Kidney epithelial cell (primary cell): ENCODE data around the gene UBXN10. TPM values are rescaled to one million over a fixed set of nuclear protein-coding genes. Genes with fewer than 3 reads are reported as not detected.

ENCODE experiments used
- DNase-seq: peaks from one replicate; pipeline ENCODE4 v3.0.0-alpha.2; 2010; ENCODE audit warnings: low read depth
- H3K27me3 ChIP-seq: 2 replicates; pipeline ENCODE4 v1.6.0; 2011; ENCODE audit warnings: low read length; ENCODE audit not compliant: control insufficient read depth, insufficient read depth
- H3K36me3 ChIP-seq: 2 replicates; pipeline ENCODE4 v1.5.1; 2011; ENCODE audit warnings: low read length; ENCODE audit not compliant: control insufficient read depth, insufficient read depth
- H3K4me3 ChIP-seq: 2 replicates; pipeline ENCODE4 v1.5.1; 2011; ENCODE audit warnings: low read depth, mild to moderate bottlenecking, control low read depth, low read length
- CTCF ChIP-seq: IDR thresholded peaks from 2 replicates; pipeline ENCODE4 v1.5.1; 2011; ENCODE audit warnings: mild to moderate bottlenecking, moderate library complexity, low read length, control low read depth, inconsistent platforms; ENCODE audit not compliant: insufficient read depth, poor library complexity, severe bottlenecking
- total RNA-seq: library from RNA; depleted of rRNA; stranded (reverse); fragments of >200 nt; gene quantifications from 2 replicates; pipeline ENCODE4 v1.2.3, GENCODE V29; 2015

The UBXN10 gene
- total RNA-seq, 1 donor from 2014 or later: 1.6 TPM

GRCh38 chr1:20168564-20169491, 17.1 kb upstream of the UBXN10 start:
- no peak overlapping the region for H3K4me3 ChIP-seq
- DNase-seq: no peak
- no peak for TF ChIP-seq CTCF
- H3K36me3 ChIP-seq: no peaks in the 10 kb centered on the region
- peaks cover 7% of the 10 kb centered on the region for H3K27me3 ChIP-seq

GRCh38 chr1:20169932-20170331, 16.0 kb upstream of the UBXN10 start:
- DNase-seq: no peak
- Histone ChIP-seq H3K27me3 (peaks cover 6% of the 10 kb centered on the region), H3K4me3 (no peak overlapping the region), H3K36me3 (no peaks in the 10 kb centered on the region)
- no peak for TF ChIP-seq CTCF

- no peak for TF ChIP-seq CTCF
- no peak for DNase-seq
- Histone ChIP-seq H3K27me3 (peaks cover 2% of the 10 kb centered on the region), H3K36me3 (no peaks in the 10 kb centered on the region), H3K4me3 (no peak overlapping the region)
Measured at GRCh38 chr1:20172033-20172590, 13.8 kb upstream of the UBXN10 start.

DNA sequence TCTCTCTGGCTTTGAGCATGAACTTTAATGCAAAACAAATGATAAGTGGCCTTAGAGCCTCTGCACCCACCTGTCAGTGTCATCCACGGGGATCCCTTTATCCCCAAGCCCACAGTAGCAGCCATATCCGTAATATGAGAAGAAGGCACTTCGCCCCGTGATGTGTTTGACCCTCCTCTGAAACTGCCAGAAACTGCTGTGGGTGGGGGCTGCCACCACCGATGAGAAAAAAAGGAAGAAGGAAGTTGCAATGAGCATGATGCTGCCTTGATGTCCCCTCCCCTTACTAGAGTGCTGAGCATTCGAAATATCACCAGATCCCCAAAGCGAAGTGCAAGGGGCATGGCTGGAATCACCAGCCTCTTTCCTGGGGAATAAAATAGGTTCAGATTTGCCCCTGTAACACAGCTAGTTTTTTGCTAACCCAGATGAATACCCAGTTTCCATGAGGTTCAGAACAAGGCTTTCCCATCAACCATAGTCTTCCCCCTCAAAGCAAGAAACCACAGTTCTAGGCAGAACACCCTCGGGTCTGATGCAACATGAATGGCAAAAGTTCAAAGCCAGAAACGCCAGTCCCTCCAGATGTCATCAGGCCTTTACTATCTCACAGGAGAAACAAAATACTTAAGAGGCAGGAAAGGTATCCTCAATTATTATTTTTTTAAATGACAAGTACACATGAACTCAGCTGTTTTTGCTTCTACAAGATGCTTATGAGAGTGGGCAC, 10.8 kb upstream of the UBXN10 start:
- H3K27me3 ChIP-seq: peaks cover 5% of the 10 kb centered on the region
- no peak for DNase-seq
- H3K36me3 ChIP-seq: no peaks in the 10 kb centered on the region
- TF ChIP-seq CTCF: no peak
- H3K4me3 ChIP-seq: no peak overlapping the region

DNA sequence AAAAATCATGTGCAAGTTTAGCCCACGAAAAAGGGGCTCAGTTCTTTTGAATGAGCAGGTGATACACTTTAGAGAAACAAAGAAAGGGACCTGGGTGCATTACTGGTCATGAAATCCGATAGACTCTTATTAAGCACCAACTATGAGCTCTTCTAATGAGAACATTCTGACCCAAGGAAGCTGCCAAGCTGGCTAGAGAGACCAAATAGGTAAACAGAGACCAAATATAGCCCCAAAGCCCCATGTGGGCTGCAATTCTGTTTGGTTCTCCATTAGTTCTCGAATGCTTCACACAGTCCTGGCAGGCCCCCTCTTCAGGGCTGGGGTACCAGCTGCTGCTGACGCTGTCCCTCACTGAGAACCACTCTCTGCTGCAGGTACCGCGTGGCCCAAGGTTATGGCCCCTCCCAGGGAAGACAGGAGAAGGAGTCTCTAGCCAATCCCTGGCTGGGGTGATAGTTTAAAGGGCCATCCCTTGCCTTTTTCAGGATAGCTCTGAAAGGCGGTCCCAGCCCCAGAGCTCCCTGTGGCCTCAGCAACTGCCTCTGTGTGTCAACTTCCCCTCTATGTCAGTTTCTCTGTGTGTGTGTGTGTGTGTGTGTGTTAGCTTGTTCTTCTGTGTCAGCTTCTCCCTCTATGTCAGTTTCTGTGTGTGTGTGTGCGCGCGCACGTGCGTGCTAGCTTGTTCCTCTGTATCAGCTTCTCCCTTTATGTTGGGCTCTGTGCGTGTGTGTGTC, 7.1 kb upstream of the UBXN10 start:
- DNase-seq: no peak
- no peak for TF ChIP-seq CTCF
- H3K4me3 ChIP-seq: no peak overlapping the region
- H3K36me3 ChIP-seq: no peaks in the 10 kb centered on the region
- H3K27me3 ChIP-seq: peaks cover 5% of the 10 kb centered on the region
